H7 (cell line): ENCODE data around the gene PGAP3. TPM values are rescaled to one million over a fixed set of nuclear protein-coding genes. Genes with fewer than 3 reads are reported as not detected.
A peak's percentile ranks its signal among the peaks of the same experiment; 100 is the strongest.

ENCODE experiments used
- DNase-seq: peaks from one replicate; pipeline ENCODE4 v3.0.0; 2012
- H3K27me3 ChIP-seq: 2 replicates; pipeline ENCODE4 v1.6.0; 2011; ENCODE audit warnings: mild to moderate bottlenecking, low read length; ENCODE audit not compliant: control insufficient read depth, insufficient read depth
- H3K36me3 ChIP-seq: replicated peaks from 2 replicates; pipeline ENCODE4 v1.5.1; 2011; ENCODE audit warnings: low read length; ENCODE audit not compliant: control insufficient read depth, insufficient read depth
- H3K4me3 ChIP-seq: 2 replicates; pipeline ENCODE4 v1.5.1; 2011; ENCODE audit warnings: low read depth, mild to moderate bottlenecking, control low read depth, low read length, moderate library complexity; ENCODE audit not compliant: insufficient read depth
- total RNA-seq: library from RNA; depleted of rRNA; stranded (reverse); fragments of >200 nt; shearing (Covaris generic); gene quantifications from 2 replicates; pipeline ENCODE4 v1.2.3, GENCODE V29; 2014

The PGAP3 gene
- total RNA-seq, 1 experiment from 2014 or later: 17.6 TPM

DNA sequence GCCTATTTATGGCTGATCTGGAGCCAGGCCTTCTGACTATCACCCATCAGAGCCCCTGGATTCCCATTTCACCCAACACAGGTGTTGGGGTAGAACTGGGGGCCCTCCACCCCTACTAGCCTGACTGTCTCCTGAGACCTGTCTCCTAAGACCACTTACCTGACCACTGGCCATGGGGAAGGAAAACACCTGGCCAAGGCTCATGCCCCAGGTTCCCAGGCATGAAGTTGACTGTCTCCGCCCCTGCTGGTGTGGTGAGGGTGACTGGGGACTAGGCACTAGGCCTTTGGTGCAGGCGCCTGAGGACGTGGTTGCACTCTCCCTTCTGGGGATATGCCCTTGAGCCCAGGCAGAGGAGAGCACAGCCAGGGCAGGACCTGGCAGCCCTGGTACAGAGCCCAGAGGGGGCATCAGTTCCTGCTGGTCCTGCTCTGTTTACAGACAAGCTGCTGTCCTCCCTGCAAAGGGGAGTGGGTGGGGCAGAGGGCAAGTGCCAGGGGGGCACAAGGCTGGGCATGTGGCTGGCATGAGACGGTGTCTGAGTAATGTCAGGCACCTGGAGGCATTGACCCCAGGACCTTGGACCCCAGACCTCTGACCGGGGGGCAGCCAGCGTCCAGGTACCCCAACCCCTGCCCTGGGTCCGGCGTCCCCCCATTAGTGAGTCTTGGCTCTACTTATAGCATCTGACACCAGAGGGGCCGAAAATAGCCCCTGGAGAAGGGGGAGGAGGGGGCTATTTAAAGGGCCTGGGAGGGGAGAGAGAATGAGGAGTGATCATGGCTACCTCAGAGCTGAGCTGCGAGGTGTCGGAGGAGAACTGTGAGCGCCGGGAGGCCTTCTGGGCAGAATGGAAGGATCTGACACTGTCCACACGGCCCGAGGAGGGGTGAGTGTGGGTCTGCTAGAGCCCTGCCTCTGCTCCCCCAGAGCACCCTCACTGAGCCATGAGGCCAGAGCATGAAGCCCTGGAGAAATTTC is 23.0 kb downstream of the PGAP3 start, which contains the start of gene TCAP:
Gene TCAP (plus strand): TSS at position 769 of the 981 bp plus-strand sequence. CDS start 11 bp downstream, at position 780.
- Histone ChIP-seq H3K27me3 (peaks cover 36% of the 10 kb centered on the region), H3K36me3 (peaks cover 3% of the 10 kb centered on the region), H3K4me3 (no peak within 1 kb of the TSS; the same call in 1 of the 2 replicates)
- DNase-seq: peak; percentile 57

DNA sequence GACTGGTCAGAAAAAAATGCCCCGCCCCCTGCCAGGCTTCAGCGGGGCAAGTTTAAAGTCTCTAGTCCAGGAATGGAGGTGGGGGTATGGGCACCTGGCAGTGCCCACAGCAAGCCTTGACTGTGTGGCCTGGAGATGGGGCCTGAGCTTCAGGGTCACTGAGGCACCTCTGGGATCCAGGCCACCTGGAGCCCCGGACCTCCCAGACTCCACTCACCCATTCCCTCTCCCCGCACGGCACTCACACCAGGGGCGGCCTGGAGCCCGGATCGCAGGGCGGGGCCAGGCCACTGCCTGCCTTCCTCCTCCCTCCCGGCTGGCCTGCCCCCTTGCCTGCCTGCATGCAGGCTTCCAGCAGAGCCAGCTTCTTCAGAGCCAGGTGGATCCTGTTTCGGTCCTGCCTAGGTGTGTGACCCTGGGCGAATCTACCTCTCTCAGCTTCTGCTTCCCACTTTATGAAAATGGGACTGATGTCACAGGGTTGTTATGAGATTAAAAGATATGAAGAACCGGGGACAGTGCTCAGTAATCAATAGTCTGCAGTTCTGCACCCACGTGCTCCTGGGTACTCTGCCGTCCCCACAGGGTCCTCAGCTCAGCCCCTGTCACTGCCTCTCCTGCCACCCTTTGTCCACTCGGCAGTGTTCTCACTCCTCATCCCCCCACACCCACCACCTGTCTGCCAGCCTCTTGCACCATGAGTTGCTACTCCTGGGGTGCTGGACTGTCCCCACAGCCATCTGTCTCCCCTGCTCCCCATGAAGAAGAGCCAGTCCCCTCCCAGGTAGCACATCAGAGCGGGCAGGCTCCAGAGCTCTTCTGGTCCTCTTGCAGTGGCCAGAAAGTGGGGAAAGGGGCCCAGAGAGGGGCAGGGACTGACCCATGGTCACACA is 23.9 kb downstream of the PGAP3 start:
- peak; percentile 95 for DNase-seq
- Histone ChIP-seq H3K27me3 (peaks cover 33% of the 10 kb centered on the region), H3K4me3 (peak overlapping the region; percentile 38)

DNA sequence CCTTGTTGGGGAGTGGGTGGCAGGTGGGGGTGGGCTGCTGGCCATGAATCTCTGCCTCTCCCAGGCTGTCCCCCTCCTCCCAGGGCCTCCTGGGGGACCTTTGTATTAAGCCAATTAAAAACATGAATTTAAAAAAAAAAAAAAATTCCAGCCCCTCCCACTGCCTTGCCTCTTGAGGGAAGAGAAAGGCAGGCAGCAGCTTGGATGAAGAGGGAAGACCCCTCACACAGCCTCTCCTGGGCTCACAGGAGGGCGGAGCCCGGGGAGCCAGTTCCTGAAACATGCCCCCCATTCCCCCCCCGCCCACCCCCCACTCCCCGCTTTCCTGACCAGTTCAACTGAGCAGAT is 24.5 kb downstream of the PGAP3 start:
- H3K27me3 ChIP-seq: peaks cover 28% of the 10 kb centered on the region
- H3K36me3 ChIP-seq: peaks cover 4% of the 10 kb centered on the region
- peak; percentile 88 for DNase-seq
- H3K4me3 ChIP-seq: peak overlapping the region; percentile 38; the same call in 1 of the 2 replicates

More for the DNA sequence above, 23.9 kb downstream of the PGAP3 start:
- peaks cover 4% of the 10 kb centered on the region for H3K36me3 ChIP-seq

DNA sequence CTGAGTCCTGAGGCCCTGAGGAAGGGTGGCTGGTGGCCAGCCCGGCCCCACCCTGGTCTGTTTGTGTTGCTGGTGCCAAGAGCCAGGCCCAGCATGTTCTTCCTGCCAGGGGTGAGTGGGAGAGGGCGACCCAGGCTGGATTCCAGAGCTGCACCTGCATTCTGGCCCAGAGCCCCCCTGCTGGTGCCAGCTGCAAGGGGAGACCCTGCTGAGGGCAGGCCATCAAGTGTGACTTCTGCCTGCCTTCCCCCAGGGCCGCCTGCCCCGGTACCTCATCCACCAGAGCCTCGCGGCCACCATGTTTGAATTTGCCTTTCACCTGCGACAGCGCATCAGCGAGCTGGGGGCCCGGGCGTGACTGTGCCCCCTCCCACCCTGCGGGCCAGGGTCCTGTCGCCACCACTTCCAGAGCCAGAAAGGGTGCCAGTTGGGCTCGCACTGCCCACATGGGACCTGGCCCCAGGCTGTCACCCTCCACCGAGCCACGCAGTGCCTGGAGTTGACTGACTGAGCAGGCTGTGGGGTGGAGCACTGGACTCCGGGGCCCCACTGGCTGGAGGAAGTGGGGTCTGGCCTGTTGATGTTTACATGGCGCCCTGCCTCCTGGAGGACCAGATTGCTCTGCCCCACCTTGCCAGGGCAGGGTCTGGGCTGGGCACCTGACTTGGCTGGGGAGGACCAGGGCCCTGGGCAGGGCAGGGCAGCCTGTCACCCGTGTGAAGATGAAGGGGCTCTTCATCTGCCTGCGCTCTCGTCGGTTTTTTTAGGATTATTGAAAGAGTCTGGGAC is 25.1 kb downstream of the PGAP3 start:
- no peak overlapping the region for H3K4me3 ChIP-seq
- H3K27me3 ChIP-seq: peaks cover 22% of the 10 kb centered on the region
- peaks cover 4% of the 10 kb centered on the region for H3K36me3 ChIP-seq
- peak; percentile 77 for DNase-seq

DNA sequence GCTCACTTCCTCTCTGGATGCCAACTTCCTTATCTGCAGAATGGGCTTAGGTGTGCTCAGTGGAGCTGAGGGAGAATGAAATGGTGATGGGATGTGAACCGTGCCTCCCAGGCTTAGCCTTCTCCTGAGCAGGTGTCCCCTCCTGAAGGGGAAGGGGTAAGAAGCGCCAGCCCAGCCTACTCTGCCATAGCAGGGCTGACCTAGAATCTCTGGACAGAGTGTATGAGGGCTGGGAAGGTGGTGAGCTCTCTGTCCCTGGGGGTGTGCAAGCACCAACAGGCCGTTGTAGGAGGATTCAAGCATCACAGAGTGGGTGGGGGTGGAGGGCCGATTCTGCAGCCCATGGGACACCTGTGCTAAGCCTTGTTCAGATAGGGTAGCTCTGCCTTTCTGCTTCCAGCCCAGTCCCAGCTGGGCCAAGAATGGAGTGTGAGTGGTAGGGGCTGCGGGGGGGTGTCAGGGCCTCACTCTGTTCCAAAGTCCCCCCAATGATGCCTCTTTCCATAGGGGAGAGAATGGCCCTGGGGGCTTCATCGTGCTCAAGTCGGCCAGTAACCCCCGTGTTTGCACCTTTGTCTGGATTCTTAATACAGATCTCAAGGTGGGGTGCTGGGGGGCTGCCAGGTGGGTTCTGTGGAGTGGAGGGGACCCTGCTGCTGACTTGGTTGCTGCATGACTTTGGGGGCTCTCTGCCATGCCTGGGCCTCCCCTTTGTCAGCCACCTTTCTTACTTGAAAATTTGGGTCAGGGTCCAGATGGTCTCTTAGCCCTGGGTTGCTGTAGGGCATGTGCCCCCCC is 25.9 kb downstream of the PGAP3 start:
- Histone ChIP-seq H3K4me3 (no peak overlapping the region), H3K27me3 (peaks cover 14% of the 10 kb centered on the region), H3K36me3 (peaks cover 4% of the 10 kb centered on the region)
- DNase-seq: no peak

DNA sequence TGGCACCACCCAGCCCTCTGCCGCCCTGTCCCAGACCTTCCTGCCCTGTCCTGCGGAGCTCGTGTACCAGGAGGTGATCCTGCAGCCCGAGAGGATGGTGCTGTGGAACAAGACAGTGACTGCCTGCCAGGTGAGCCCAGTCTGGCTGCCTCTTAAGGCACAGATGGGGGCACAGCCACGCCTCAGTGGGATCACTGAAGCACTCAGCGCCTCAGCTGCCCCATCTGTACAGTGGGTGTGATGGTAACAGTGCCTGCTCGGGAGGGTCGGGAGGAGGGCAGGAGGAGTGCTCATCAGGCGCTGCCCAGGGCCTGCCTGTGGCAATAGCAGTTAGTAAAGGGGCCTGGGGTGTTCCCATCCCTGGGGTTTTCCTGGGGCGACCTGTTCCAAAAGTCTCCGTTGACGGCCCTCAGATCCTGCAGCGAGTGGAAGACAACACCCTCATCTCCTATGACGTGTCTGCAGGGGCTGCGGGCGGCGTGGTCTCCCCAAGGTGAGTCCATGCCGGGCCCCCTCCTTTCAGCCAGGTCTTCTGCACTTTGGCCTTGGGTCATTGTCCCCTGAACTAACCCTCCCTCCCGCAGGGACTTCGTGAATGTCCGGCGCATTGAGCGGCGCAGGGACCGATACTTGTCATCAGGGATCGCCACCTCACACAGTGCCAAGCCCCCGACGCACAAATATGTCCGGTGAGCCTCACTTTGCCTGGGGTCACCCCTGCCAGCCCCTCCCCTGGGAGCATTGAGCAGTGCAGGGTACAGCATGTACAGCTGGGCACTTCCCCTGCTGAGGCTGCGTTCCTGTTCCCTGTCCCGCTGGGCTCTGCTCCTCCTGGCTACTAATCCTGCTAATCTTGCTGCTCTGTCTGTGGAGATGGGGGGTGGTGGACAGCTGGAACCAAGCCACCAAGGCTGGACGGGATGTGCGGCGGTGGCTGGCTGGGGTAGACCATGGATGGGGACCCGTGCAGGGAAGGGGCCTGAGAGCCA is 27.2 kb downstream of the PGAP3 start:
- H3K27me3 ChIP-seq: peaks cover 2% of the 10 kb centered on the region; the same call in 1 of the 2 replicates
- no peak overlapping the region for H3K4me3 ChIP-seq
- DNase-seq: no peak
- peaks cover 4% of the 10 kb centered on the region for H3K36me3 ChIP-seq

DNA sequence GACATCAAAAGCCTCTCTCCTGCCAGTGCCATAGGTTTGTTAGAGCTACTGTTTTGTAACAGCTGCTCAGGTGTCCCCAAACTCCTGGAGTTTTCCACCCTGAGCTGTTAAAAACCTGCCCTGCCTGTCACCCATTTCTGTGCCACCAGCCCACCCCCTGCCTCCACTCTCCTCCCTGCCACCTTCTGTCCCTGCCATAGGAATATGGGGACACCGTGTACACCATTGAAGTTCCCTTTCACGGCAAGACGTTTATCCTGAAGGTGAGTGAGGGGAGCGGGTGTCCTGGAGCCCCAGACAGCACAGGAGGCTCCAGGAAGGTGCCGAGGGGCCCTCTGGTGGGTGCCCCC is 27.9 kb downstream of the PGAP3 start:
- no peak for DNase-seq
- Histone ChIP-seq H3K4me3 (no peak overlapping the region), H3K27me3 (no peaks in the 10 kb centered on the region; the same call in 1 of the 2 replicates), H3K36me3 (peaks cover 4% of the 10 kb centered on the region)

DNA sequence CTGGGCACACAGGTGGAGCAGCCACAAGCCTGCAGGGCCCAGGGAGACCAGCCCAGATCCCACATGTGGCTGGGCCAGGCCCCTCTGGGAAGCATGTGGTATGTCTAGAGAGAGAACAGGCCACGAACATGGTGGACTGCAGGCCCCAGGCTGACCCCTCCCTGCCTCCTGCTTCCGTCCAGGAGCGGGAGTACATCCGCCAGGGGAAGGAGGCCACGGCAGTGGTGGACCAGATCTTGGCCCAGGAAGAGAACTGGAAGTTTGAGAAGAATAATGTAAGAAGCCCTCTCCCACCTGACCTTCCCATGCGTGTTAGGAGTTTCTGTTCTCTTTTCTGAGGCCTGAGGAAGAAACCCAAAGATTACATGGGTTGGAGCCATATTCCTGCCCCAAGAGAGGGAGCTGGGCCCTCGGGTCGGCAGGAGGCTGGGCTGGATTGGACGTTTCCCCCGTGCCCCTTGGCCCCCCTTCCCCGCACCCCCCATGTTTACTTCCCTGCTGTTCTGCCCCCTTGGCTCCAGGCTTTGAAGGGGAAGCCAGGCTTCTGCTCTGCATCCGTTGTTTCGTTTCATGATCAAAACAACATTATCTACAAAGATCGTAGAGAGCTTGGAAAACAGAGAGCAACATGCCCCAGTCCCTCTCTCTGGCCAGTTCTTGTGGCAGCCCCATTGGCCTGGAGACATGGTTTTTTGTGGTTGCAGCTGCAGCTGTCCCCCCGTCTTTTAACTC is 28.4 kb downstream of the PGAP3 start:
- Histone ChIP-seq H3K4me3 (no peak overlapping the region), H3K36me3 (peaks cover 4% of the 10 kb centered on the region), H3K27me3 (no peaks in the 10 kb centered on the region; the same call in 1 of the 2 replicates)
- no peak for DNase-seq

DNA sequence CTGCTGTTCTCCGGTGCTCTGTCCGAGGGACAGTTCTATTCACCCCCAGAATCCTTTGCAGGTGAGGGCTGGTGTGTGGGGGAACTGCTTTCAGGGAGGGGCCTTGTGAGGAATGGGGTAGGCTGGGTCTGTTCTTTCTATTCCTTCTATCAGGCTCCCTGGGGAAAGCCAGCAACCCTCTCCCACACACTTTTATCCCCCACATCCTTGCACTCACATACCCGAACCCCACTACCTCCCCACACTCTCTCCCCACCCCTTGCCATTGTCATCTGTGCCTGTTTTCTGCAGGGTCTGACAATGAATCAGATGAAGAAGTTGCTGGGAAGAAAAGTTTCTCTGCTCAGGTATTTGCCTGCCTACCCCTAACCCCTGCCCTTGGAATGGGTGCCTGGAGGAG is 29.1 kb downstream of the PGAP3 start:
- no peak for DNase-seq
- Histone ChIP-seq H3K36me3 (peaks cover 6% of the 10 kb centered on the region), H3K27me3 (no peaks in the 10 kb centered on the region), H3K4me3 (no peak overlapping the region)

DNA sequence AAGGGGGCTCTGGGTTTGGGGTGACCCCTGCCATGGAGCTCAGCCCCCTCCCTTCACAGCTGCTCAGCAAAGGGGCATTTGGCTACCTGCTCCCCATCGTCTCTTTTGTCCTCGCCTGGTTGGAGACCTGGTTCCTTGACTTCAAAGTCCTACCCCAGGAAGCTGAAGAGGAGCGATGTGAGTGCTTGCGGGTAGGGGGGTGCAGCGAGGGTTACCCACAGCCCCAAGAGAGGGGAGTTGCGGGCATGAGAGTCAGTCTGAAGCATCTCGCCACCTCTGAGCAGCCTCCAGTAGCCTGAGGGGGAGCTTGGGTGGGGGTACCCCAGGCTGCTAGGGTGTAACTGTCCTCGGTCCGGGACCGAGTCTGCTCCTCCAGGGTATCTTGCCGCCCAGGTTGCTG is 29.5 kb downstream of the PGAP3 start:
- DNase-seq: no peak
- Histone ChIP-seq H3K27me3 (no peaks in the 10 kb centered on the region), H3K36me3 (peaks cover 6% of the 10 kb centered on the region), H3K4me3 (no peak overlapping the region)

DNA sequence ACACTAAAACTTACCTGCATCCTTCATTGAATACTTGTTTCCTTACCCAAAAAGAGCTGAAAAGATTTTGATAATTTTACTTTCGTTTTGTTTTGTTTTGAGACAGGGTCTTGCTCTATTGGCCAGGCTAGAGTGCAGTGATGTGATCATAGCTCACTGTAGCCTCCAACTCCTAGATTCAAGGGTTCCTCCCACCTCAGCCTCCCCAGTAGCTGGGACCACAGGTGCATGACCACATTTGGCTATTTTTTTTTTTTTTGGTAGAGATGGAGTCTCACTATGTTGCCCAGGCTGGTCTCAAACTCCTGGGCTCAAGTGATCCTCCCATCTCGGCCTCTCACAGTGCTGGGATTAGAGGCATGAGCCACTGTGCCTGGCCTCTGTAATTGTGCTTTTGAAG is 32.8 kb downstream of the PGAP3 start:
- no peaks in the 10 kb centered on the region for H3K27me3 ChIP-seq
- DNase-seq: no peak
- peaks cover 4% of the 10 kb centered on the region for H3K36me3 ChIP-seq
- no peak overlapping the region for H3K4me3 ChIP-seq

DNA sequence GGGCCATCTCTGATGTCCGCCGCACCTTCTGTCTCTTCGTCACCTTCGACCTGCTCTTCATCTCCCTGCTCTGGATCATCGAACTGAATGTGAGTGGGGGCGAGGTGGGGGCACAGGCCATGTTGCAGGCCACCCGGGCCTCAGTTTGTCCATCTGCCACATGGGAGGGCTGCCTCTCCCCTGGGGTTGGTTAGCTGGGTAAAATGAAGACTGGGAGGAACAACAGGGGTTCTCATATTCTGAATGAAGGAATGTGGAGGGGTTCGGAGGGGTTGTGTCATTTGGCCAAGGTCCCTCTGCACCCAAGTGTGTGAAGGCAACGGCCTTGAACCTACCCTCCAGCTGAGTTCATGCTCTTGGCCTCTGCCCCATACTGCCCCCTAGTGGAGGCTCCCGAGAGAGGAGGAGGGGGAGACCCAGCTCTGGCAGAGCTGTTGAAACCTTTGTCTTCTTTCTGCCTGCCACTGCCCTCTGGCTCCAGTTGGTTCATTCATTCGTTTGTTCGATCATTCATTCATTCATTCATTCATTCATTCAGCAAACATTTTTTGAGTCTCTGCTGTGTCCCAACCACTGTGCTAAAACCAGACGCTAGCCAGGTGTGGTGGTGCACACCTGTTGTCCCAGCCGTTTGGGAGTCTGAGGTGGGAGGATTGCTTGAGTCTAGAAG is 34.1 kb downstream of the PGAP3 start:
- DNase-seq: peak; percentile 97
- no peaks in the 10 kb centered on the region for H3K27me3 ChIP-seq
- H3K36me3 ChIP-seq: peaks cover 1% of the 10 kb centered on the region
- no peak overlapping the region for H3K4me3 ChIP-seq
